Measurements from ENCODE around the gene TH. TPM values are rescaled to one million over a fixed set of nuclear protein-coding genes. Genes with fewer than 3 reads are reported as not detected.

TH gene
- polyA plus RNA-seq, 3 donors, result not detected

DNA sequence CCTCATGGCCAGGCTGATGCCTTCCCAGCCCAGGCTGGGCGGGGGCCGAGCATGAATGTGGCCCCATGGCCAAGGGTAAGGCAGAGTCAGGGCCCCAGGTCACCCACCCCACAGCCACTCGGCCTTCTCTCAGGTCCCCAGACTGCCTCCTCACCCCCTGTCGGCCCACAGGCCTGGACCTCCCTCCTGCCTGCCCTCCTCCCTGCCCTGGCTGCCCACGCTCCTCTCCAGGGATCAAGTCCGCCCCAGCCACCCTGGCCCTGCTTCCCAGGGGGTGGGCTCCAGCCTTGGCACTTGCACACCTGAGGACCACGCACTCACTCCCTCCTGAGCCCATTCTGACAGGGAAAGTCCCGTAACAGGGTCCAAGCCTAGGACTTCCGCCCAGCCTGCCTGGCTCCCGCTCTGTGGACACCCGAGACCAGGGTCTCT lies 37.8 kb upstream of the TH start:
- peak in 1 of 3 donors; percentile 1 for DNase-seq
- no peaks in the 10 kb centered on the region for H3K27me3 ChIP-seq (ENCODE audit: control insufficient read depth in 2 of 2, insufficient read depth in 2 of 2, low read length in 2 of 2)
- H2AFZ ChIP-seq (ENCODE audit: insufficient read depth, low read depth, low read length, poor library complexity, severe bottlenecking), result no peak overlapping the region
- Mint-ChIP-seq H3K4me3 (no peak overlapping the region), H3K9me3 (peaks cover 3 to 10% (median 7%) of the 10 kb centered on the region in 7 donors), H3K27ac (no peak overlapping the region), H3K36me3 (no peaks in the 10 kb centered on the region), H3K4me1 (peaks cover 6% of the 10 kb centered on the region), H3K27me3 (ENCODE audit: low read depth in 3 of 3) (peaks cover 2 to 5% (median 4%) of the 10 kb centered on the region in 3 donors)
- peaks cover 6 to 8% of the 10 kb centered on the region in 2 donors for H3K4me1 ChIP-seq (ENCODE audit: control insufficient read depth in 1 of 2, insufficient read depth in 2 of 2, low read length in 2 of 2)
- H3K9me3 ChIP-seq (replicated peaks in 1 of 2; ENCODE audit: control insufficient read depth in 1 of 2, insufficient read depth in 1 of 2, low read length in 2 of 2), result peaks cover 4 to 7% of the 10 kb centered on the region in 2 donors
- WGBS (ENCODE audit: insufficient coverage), result 86% methylated on average over 10 of the region's 11 CpGs
- no peak overlapping the region for H3K27ac ChIP-seq (ENCODE audit: low read depth in 1 of 2, low read length in 2 of 2)
- no peak overlapping the region for H3K4me2 ChIP-seq (replicated peaks; ENCODE audit: extremely low read depth, low read length, poor library complexity, severe bottlenecking)
- intact Hi-C loops (cut with micrococcal nuclease), result no loop called here
- H3K79me2 ChIP-seq (ENCODE audit: insufficient read depth, low read length), result no peaks in the 10 kb centered on the region
- no peaks in the 10 kb centered on the region for H3K36me3 ChIP-seq (replicated peaks in 1 of 2; ENCODE audit: control insufficient read depth in 1 of 2, insufficient read depth in 2 of 2, low read length in 2 of 2)
- TF ChIP-seq, protein P1, sequence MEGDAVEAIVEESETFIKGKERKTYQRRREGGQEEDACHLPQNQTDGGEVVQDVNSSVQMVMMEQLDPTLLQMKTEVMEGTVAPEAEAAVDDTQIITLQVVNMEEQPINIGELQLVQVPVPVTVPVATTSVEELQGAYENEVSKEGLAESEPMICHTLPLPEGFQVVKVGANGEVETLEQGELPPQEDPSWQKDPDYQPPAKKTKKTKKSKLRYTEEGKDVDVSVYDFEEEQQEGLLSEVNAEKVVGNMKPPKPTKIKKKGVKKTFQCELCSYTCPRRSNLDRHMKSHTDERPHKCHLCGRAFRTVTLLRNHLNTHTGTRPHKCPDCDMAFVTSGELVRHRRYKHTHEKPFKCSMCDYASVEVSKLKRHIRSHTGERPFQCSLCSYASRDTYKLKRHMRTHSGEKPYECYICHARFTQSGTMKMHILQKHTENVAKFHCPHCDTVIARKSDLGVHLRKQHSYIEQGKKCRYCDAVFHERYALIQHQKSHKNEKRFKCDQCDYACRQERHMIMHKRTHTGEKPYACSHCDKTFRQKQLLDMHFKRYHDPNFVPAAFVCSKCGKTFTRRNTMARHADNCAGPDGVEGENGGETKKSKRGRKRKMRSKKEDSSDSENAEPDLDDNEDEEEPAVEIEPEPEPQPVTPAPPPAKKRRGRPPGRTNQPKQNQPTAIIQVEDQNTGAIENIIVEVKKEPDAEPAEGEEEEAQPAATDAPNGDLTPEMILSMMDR (IDR thresholded peaks at IDR 0.05), result no peak
- no peak overlapping the region for H3K4me3 ChIP-seq (replicated peaks in 1 of 3; ENCODE audit: low read depth in 2 of 3, low read length in 3 of 3)
- H3K9ac ChIP-seq (ENCODE audit: insufficient read depth, low read length, poor library complexity, severe bottlenecking), result no peak overlapping the region
- no peaks in the 10 kb centered on the region for H4K20me1 ChIP-seq (ENCODE audit: insufficient read depth, low read length)

DNA sequence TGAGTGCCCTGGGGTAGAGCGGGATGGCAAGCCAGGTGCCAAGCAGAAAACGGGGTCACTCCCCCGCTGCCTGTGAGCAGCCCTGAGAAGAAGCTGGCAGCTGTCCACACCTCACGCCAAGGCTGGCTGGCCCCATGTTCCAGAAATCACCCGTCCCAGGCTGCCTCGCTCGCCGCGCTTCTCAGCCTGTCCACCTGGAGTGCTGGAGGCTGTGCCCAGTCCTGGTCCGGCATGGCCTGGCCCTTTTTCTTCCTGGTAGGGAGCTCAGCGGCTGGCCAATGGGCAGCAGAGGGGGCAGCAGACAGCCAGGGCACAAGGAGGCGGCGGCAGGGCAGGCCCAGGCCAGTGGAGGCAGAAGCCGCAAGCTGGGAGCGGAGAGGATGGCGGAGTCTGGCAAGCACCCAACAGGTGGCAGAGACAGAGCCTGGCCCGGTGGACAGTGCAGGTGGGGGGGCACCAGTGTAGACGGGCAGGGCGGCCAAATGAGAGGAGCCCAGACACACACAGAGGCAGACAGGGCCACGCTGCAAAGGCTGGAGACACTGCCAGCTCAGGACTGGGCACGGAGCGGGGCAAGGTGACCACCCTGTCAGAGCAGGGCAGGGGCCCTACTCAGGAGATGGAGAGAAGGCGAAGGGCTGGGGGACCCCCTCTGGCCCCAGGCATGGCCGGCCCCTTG lies 37.2 kb upstream of the TH start:
- Histone ChIP-seq H3K36me3 (replicated peaks in 1 of 2; ENCODE audit: control insufficient read depth in 1 of 2, insufficient read depth in 2 of 2, low read length in 2 of 2) (no peaks in the 10 kb centered on the region), H3K4me1 (ENCODE audit: control insufficient read depth in 1 of 2, insufficient read depth in 2 of 2, low read length in 2 of 2) (peaks cover 4 to 7% of the 10 kb centered on the region in 2 donors), H3K27ac (ENCODE audit: low read depth in 1 of 2, low read length in 2 of 2) (no peak overlapping the region), H3K9ac (ENCODE audit: insufficient read depth, low read length, poor library complexity, severe bottlenecking) (no peak overlapping the region), H2AFZ (ENCODE audit: insufficient read depth, low read depth, low read length, poor library complexity, severe bottlenecking) (no peak overlapping the region), H3K79me2 (ENCODE audit: insufficient read depth, low read length) (no peaks in the 10 kb centered on the region), H3K9me3 (replicated peaks in 1 of 2; ENCODE audit: control insufficient read depth in 1 of 2, insufficient read depth in 1 of 2, low read length in 2 of 2) (peaks cover 4 to 7% of the 10 kb centered on the region in 2 donors), H3K27me3 (ENCODE audit: control insufficient read depth in 2 of 2, insufficient read depth in 2 of 2, low read length in 2 of 2) (no peaks in the 10 kb centered on the region), H3K4me3 (replicated peaks in 1 of 3; ENCODE audit: low read depth in 2 of 3, low read length in 3 of 3) (no peak overlapping the region), H3K4me2 (replicated peaks; ENCODE audit: extremely low read depth, low read length, poor library complexity, severe bottlenecking) (no peak overlapping the region), H4K20me1 (ENCODE audit: insufficient read depth, low read length) (no peaks in the 10 kb centered on the region)
- TF ChIP-seq, protein P1 (IDR thresholded peaks at IDR 0.05), result no peak
- H3K36me3 Mint-ChIP-seq, result no peaks in the 10 kb centered on the region
- H3K4me3 Mint-ChIP-seq, result no peak overlapping the region
- intact Hi-C loops (cut with micrococcal nuclease), result no loop called here
- no peak for DNase-seq
- H3K27me3 Mint-ChIP-seq (ENCODE audit: low read depth in 3 of 3), result peaks cover 2 to 5% (median 4%) of the 10 kb centered on the region in 3 donors
- WGBS (ENCODE audit: insufficient coverage), result 94% methylated on average over 24 of the region's 24 CpGs
- peaks cover 3 to 10% (median 7%) of the 10 kb centered on the region in 7 donors for H3K9me3 Mint-ChIP-seq
- peaks cover 6% of the 10 kb centered on the region for H3K4me1 Mint-ChIP-seq
- H3K27ac Mint-ChIP-seq, result no peak overlapping the region
